DMS153 treated with DMSO at 0.1 percent for 48 hours (cell line): ENCODE measurements around the gene GMDS.
"Not testable (repeated sequence)": the region's sequence is repeated elsewhere in the genome, so short reads cannot be mapped to it uniquely, and the experiment has no call there.

ENCODE experiments used
- DNase-seq: peaks from one replicate; lab custom pipeline; 2025; ENCODE audit not compliant: unreplicated experiment; lab: John Stamatoyannopoulos, UW

GMDS gene

DNA sequence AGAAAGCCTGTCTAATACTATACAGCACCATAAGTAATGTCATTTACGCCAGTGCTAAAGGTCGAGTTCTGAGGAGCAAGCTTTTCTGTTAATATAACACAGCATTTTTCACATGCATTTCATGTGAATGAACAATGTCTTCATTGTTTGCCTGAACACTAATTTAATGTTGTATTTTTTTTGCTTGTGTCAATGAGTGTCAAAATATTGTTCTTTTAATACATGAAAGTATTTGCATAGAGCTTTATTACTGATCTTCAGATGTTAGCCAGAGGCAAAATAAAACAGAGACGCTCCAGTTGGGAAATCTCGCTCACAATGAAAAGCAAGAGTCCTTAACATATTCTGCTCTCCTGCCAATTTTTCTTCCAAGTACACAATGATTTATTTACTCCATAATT is 483.9 kb downstream of the GMDS start:
- DNase-seq = no peak

DNA sequence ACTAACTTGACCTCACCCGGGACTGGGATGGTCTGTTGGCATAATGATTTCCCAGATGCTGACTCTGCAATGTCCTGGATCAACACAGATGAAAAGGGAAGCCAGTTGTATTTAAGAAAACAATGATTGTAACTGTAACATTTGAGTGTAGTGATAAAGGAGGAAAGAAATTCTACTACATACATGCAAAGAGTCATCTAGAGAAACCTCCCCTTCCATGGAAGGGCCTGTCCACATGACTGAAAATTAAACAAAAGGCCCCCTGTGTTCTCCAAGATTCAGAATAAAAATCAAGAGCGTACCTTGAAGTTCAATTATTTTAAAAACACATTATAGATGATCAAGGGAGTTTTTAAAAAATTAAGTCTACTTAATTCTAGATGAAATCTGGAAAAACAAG is 484.5 kb downstream of the GMDS start:
- DNase-seq = no peak

DNA sequence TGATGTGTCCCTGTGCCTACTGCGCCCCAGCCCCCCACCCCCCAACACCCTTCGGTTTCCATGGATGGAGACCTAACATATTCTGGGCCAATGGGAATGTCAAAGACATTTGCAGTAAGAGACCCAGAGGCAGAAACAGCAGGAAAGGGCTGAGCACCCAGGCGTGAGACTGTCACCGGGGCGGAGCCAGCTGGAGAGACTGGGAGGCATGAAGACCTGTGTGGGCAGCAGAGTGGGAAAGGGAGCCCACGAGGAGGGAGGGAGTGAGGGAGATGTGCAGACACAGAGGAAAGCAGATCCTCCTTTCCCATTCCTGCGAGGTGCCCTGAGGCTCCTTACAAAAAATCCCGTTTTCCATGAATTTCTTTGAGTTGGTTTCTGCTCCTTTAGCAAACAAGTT is 485.5 kb downstream of the GMDS start:
- DNase-seq = no peak

DNA sequence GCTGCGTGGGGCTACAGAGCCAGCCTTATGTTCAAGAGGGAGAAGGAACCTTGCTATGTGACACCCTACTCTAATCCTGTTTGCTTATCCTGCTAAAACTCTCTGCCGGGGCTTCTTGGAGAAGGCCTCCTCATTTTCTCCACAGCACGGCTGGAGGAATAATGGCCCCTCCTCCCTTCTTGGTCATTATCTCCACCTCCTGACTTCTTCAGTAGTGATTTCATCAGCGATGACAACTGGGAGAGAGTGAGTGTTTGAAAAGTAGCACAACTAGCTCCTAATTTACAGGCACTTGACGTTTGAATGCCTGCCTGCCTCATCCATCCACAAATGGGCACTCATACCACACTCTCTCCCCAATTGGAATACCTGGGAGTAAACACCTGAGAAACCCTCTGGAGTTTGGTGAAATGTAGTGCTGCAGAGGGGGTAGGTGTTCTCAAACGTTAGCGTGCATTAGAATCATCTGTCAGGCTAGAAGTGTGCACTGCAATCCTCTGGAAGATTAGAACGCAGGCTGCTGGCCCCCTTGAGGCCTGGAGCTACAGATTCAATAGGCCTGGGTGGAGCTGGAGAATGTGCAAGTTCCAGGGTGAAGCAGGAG is 487.2 kb downstream of the GMDS start:
- DNase-seq = no peak

DNA sequence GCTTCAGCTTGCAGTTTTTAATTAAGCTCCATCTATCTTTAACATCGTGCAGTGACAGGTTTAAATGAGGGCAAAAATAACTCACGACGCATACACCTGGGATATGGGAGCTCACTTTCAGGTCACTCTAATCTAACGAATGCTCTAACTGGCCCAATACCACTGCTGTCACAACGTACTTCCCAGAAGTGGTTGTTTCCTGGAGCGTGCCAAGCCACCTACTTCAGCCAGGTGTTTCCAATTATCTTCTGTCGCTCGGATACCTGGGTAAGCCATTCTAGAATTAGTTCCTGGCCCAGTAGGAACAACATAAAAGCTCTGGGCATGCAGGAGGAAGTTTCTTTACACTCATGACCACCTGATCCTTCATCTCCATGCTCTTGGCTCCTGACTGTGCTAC is 488.3 kb downstream of the GMDS start:
- DNase-seq = peak; percentile 73

GRCh38 chr6:1756472-1757129 is 488.8 kb downstream of the GMDS start:
- DNase-seq = peak; percentile 73

- not testable (repeated sequence) for DNase-seq
Measured at GRCh38 chr6:1751063-1751462, 494.3 kb downstream of the GMDS start.

DNA sequence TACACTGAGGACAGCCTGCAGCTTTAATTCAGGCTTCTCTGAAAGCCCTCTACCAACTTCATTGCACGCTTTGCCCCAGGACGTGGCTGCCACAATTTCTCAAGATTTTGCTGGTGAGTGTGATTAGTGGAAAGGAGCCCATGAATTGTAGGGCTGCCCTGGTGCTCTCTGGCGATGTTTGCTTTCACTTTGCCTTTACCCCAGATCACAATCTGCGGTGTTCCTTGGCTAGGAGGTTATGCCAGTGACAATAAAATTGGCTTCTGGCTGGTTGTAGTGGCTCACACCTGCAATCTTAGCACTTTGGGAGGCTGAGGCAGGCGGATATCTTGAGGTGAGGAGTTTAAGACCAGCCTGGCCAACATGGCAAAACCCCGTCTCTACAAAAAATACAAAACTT is 496.4 kb downstream of the GMDS start:
- DNase-seq = no peak

GRCh38 chr6:1747531-1747930 is 497.9 kb downstream of the GMDS start:
- no peak for DNase-seq

GRCh38 chr6:1747003-1747402 is 498.4 kb downstream of the GMDS start:
- no peak for DNase-seq

DNA sequence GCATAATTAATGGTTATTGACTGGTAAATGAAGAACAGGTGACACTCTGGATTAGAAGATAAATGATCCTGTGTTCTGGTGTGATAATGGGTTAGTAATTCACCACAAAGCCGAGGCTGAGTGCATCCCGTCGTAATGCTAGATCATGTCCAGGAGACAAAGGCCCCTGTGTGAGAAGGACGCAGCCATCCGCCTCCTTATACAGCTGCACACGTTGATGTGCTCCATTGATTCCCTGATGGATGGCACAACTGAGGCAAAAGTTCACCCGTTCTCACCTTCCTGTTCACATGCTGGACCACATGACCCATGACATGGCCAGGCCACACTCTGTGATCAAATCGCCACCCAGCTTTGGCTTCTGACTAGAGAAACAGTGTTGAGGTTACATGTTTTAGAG is 499.6 kb downstream of the GMDS start:
- DNase-seq = no peak

DNA sequence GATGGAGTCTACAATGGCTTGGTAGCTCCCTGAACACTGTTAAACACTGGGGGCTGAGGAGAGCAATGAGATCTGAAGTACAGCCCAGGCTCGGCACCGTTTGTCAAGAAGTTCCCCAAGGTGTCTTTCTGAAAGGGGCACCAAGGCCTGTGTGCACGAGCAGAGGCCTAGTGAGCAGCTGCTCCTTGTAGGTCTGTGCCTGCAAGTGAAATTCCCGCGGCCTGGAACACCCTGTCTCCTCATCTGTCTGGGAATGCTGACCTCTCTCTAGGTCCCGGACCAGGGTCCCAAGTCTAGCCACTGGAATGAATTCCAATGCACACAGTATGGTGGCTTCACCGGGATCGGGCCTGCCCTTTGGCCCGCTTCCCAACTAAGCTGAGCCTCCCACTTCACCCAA is 500.9 kb downstream of the GMDS start:
- DNase-seq = no peak

GRCh38 chr6:1739680-1740079 is 505.7 kb downstream of the GMDS start:
- no peak for DNase-seq

DNA sequence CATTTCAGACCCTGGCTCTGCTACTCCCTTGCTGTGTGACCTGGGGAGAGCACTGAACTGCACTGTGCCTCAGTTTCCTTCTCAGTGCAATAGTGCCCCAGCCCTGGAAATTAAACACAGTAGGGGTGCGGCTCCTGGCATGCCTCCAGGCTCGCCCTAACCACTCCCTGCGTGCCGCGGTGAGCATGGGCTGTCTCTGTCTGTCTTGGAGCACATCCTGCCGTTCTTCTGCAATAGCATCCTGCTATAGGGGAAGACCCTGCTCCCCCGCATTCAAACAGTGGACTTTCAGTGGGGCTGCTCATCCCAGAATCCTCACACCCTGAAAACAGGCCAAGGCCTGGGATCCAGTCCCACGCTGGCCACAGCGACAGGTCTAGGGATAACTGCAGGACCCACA is 506.2 kb downstream of the GMDS start:
- DNase-seq = no peak

DNA sequence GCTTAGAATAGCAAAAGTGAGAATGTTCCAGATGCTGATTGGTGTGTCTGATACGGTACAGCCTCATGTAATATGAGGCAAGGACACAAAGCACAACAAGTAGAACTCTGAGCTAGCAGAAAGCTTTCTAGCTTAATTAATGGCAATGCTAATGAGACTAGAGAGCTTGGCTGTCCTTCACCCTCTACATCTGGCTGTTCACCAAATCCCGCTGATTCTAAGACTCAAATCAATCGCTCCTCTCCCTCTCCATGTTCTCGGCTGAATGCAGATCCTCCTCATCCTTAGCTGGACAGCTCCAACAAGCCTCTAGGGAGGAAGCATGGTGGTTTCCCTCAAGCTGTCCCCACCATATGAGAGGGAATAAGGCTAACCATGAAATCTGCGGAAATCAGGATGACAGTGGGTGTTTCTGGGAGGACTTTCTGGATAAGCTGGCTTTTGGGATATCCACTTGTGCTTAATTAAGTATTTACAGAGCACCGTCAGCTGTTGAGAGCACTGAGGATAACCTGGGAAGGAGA is 506.8 kb downstream of the GMDS start:
- no peak for DNase-seq

DNA sequence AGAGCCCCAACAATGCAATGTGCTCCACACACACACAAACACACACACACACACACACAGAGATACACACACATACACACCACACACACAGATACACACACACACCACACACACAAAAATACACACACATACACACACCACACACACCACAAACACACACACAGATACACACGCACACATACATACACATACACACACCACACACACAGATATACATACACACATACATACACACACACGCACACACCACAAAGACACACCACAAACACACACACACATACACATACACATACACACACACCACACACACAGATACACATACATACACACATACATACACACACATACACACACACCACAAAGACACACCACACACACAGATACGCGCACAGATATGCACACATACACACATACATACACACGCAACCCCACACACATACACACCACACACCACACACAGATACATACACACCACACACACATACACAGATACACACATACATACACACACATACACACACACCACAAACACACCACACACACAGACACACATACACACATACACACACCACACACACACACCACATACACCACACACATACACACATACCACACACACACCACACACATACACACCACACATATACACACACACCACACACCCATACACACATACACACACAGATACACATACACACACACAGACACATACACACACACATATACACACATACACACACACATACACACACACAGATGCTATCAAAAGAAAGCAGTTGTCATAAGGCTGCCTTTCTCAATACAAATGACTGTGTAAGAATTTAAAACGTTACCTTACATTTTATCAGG is 507.7 kb downstream of the GMDS start:
- no peak for DNase-seq

- DNase-seq = no peak
Measured at GRCh38 chr6:1736346-1737105, 508.9 kb downstream of the GMDS start.

DNA sequence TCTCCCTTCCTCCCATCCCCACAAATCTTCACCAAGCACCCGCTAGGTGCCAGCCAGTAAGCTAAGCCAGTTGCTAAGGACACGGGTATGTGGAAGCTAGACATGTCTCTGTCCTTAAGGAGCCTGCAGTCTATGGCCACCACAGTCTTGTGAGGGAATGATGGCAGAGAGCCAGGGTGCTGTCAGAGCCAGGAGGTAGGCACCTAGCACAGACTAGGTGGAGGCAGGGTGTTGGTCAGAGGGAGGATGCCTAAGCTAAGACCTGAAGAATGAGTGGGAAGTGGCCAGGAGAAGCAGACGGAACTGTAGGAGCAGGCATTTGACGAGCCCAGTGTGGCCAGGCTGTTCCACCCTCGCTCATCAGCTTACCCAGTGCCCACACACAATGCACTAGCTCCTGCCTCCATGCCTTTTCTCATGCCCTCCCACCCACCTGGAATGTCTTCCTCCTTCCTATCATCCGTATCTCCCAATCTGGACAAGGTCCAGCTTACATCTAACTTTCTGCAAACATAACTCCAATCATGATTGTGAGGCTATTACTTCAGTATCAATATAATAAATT is 510.1 kb downstream of the GMDS start:
- DNase-seq = no peak

DNA sequence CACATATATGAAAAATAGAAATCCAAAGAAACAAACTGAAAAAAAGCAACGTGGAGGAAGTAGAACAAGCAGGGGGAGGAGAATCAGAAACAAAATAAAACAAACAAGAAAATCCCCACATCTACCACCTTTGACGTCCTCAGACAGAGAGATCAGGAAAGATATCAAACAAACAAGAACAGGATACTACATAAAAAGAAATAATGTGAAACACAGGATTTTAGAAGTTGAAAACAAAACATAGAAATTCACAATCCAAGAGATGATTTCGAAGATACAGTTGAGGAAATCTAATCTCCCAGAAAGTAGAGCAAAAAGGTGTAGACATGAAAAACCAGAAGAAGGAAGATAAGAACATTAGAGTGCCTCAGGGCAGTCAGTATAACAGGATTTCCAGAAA is 514.5 kb downstream of the GMDS start:
- no peak for DNase-seq

- DNase-seq = no peak
Measured at GRCh38 chr6:1729750-1730140, 515.7 kb downstream of the GMDS start.
